Activated naive CD4-positive, alpha-beta T cell treated with anti-CD3 and anti-CD28 coated beads, Interleukin-2, amount 50 U/mL, for 72 hours (primary cell): ENCODE results near the gene CEP170B. TPM values are rescaled to one million over a fixed set of nuclear protein-coding genes. Genes with fewer than 3 reads are reported as not detected.

Experiments
- ATAC-seq, 2 donors: fragments of 150-1000 bp; cut with Tn5 transposase; 2 replicates each; pipeline ENCODE4 v1.10.0; 2021; ENCODE audit warnings: mild to moderate bottlenecking in 2 of 2, moderate library complexity in 2 of 2
- DNase-seq, 2 donors: peaks; one replicate each; pipeline ENCODE4 v3.0.0; 2021 to 2022; ENCODE audit warnings: low spot score in 2 of 2
- H3K27ac Mint-ChIP-seq, 2 donors: one replicate each; pipeline ENCODE4 v1.8.0; 2022; ENCODE audit warnings: mild to moderate bottlenecking in 2 of 2, mixed read lengths in 2 of 2
- H3K36me3 Mint-ChIP-seq, 2 donors: one replicate each; pipeline ENCODE4 v1.8.0; 2022; ENCODE audit warnings: mixed read lengths in 2 of 2
- H3K9me3 Mint-ChIP-seq, 2 donors: one replicate each; pipeline ENCODE4 v1.8.0; 2022; ENCODE audit warnings: mixed read lengths in 2 of 2
- total RNA-seq, 2 donors: library from RNA; stranded (reverse); gene quantifications; one replicate each; pipeline ENCODE4 v1.2.3, GENCODE V29; 2022

Gene CEP170B
- total RNA-seq, 2 donors from 2014 or later: 6.0 to 9.4 TPM

DNA sequence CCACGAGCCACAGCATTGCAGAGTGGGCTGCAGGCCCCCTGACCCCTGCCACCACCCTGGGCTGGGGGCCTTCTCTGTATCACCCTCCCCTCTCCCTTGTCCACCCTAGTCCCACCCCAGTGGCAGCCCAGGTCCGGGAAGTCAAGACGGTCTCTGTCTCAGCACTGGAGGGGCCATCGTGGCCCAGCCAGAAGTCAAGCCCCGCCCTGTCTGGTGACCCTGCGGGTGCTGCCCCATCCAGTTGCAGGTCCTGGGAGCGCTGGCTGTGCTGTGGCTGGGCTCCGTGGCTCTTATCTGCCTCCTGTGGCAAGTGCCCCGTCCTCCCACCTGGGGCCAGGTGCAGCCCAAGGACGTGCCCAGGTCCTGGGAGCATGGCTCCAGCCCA lies 62.4 kb downstream of the CEP170B start:
- no peak for DNase-seq
- Mint-ChIP-seq H3K36me3 (no peaks in the 10 kb centered on the region), H3K27ac (no peak overlapping the region), H3K9me3 (peaks cover 0 to 4% of the 10 kb centered on the region in 2 donors)
- no peak for ATAC-seq

GRCh38 chr14:104927901-104928300 lies 62.8 kb downstream of the CEP170B start:
- peaks cover 0 to 4% of the 10 kb centered on the region in 2 donors for H3K9me3 Mint-ChIP-seq
- ATAC-seq (no peak), DNase-seq (no peak)
- H3K27ac Mint-ChIP-seq: no peak overlapping the region
- no peaks in the 10 kb centered on the region for H3K36me3 Mint-ChIP-seq

GRCh38 chr14:104928391-104929133 lies 63.5 kb downstream of the CEP170B start:
- peaks cover 0 to 4% of the 10 kb centered on the region in 2 donors for H3K9me3 Mint-ChIP-seq
- DNase-seq: no peak
- no peak overlapping the region for H3K27ac Mint-ChIP-seq
- no peaks in the 10 kb centered on the region for H3K36me3 Mint-ChIP-seq
- no peak for ATAC-seq

DNA sequence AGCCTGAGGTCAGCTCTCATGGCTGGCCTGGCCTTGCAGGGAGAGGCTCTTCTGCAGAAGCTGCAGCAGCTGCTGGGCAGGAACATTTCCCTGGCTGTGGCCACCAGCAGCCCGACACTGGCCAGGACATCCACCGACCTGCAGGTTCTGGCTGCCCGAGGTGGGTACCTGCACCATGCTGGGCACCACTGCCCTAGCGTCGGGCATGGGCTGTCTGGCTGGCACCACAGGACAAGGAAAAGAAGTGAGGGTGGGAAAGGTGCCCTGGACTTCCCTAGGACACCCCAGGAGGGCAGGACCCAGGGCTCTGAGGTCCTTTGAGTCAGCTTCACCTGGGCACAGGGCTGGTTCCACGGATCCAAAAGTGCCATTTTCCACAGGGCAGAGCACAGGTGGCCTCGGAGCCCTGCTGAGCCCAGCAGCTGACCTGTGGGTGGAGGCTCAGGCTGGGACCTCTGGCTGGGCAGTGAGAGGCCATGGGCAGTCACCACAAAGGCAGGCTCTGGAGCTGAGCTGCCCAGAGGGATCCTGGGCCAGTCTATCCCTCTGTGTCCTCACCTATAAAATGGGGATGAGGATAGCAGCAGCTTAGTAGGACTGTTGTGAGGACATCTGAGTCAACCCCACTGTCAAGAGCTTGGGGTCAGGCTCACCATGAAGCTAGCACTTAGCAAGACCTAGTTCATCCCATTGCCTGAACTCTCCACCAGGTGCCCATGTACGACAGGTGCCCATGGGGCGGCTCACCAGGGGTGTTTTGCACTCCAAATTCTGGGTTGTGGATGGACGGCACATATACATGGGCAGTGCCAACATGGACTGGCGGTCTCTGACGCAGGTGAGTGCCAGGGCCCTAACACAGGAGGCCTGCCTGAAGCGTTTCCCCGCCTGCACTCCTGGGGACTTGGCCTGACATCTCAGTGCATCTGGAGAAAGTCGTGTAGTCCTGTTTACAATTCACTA lies 64.5 kb downstream of the CEP170B start:
- DNase-seq (no peak), ATAC-seq (no peak)
- Mint-ChIP-seq H3K36me3 (no peaks in the 10 kb centered on the region), H3K9me3 (no peaks in the 10 kb centered on the region), H3K27ac (no peak overlapping the region)

GRCh38 chr14:104930526-104931303 lies 65.6 kb downstream of the CEP170B start:
- Mint-ChIP-seq H3K9me3 (no peaks in the 10 kb centered on the region), H3K27ac (no peak overlapping the region), H3K36me3 (no peaks in the 10 kb centered on the region)
- ATAC-seq (no peak), DNase-seq (peak in 1 of 2 donors; percentile 57)

GRCh38 chr14:104931304-104931770 lies 66.3 kb downstream of the CEP170B start:
- ATAC-seq (no peak), DNase-seq (no peak)
- H3K9me3 Mint-ChIP-seq: no peaks in the 10 kb centered on the region
- no peaks in the 10 kb centered on the region for H3K36me3 Mint-ChIP-seq
- H3K27ac Mint-ChIP-seq: no peak overlapping the region

GRCh38 chr14:104931771-104932675 lies 67.0 kb downstream of the CEP170B start:
- DNase-seq (peak in 1 of 2 donors; percentile 53), ATAC-seq (no peak)
- no peaks in the 10 kb centered on the region for H3K36me3 Mint-ChIP-seq
- H3K9me3 Mint-ChIP-seq: no peaks in the 10 kb centered on the region
- H3K27ac Mint-ChIP-seq: no peak overlapping the region

DNA sequence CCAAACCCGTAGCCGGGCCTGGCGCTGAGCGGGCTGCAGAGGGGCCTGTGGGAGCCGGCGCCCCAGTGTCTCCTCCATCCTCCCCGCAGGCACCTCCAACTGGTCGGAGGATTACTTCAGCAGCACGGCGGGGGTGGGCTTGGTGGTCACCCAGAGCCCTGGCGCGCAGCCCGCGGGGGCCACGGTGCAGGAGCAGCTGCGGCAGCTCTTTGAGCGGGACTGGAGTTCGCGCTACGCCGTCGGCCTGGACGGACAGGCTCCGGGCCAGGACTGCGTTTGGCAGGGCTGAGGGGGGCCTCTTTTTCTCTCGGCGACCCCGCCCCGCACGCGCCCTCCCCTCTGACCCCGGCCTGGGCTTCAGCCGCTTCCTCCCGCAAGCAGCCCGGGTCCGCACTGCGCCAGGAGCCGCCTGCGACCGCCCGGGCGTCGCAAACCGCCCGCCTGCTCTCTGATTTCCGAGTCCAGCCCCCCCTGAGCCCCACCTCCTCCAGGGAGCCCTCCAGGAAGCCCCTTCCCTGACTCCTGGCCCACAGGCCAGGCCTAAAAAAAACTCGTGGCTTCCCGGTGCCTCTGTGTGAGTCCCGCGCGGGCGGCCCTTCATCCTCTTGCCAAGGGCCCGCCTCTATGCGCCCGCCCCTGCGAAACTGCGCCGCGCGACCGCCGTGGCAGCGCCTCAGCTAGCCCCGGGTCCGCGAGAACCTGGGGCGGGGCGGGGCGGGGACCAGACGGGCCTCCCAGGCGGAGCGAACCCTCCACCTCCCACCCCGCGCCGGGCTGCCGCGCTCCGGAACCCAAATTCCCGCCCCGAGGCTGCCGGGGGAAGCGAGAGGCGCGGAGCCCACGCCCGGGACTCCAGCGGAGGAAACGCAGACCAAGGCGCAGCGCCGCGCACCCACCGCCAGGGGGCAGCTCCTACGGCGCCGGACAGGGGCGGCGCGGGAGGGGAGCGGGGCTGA lies 67.9 kb downstream of the CEP170B start:
- no peaks in the 10 kb centered on the region for H3K36me3 Mint-ChIP-seq
- H3K27ac Mint-ChIP-seq: no peak overlapping the region
- no peaks in the 10 kb centered on the region for H3K9me3 Mint-ChIP-seq
- DNase-seq (peak; percentile 77 to 95), ATAC-seq (peak; percentile 88 to 92)

- no peak for ATAC-seq
- Mint-ChIP-seq H3K36me3 (no peaks in the 10 kb centered on the region), H3K9me3 (no peaks in the 10 kb centered on the region), H3K27ac (no peak overlapping the region)
- DNase-seq: peak in 1 of 2 donors; percentile 45
These were observed 69.0 kb downstream of the CEP170B start for GRCh38 chr14:104933746-104934733.

GRCh38 chr14:104935026-104935650 lies 70.1 kb downstream of the CEP170B start:
- H3K27ac Mint-ChIP-seq: no peak overlapping the region
- ATAC-seq (no peak), DNase-seq (peak in 1 of 2 donors; percentile 49)
- no peaks in the 10 kb centered on the region for H3K9me3 Mint-ChIP-seq
- no peaks in the 10 kb centered on the region for H3K36me3 Mint-ChIP-seq

DNA sequence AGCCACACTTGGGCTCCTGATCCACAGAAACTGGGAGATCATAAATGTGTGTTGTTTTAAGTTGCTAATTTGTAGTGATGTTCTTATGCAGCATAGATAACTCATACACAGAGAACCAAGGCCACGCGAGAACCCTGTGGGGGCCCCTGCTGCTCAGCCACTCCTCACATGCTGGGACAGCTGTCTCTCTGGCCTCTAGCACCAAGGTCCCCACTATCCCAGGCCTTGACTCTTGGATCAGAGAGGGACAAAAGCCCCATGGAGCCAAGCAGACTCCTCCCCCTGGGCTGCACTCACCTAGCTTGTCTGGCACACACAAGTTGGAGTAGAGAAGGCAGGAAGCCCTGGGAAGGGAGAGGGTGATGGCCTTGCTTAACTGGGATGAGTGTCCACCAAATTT lies 70.9 kb downstream of the CEP170B start:
- H3K9me3 Mint-ChIP-seq: no peaks in the 10 kb centered on the region
- ATAC-seq (no peak), DNase-seq (no peak)
- H3K27ac Mint-ChIP-seq: no peak overlapping the region
- no peaks in the 10 kb centered on the region for H3K36me3 Mint-ChIP-seq

GRCh38 chr14:104936361-104937155 lies 71.5 kb downstream of the CEP170B start:
- ATAC-seq: no peak
- peak in 1 of 2 donors; percentile 50 for DNase-seq
- no peaks in the 10 kb centered on the region for H3K36me3 Mint-ChIP-seq
- H3K27ac Mint-ChIP-seq: no peak overlapping the region
- H3K9me3 Mint-ChIP-seq: no peaks in the 10 kb centered on the region

DNA sequence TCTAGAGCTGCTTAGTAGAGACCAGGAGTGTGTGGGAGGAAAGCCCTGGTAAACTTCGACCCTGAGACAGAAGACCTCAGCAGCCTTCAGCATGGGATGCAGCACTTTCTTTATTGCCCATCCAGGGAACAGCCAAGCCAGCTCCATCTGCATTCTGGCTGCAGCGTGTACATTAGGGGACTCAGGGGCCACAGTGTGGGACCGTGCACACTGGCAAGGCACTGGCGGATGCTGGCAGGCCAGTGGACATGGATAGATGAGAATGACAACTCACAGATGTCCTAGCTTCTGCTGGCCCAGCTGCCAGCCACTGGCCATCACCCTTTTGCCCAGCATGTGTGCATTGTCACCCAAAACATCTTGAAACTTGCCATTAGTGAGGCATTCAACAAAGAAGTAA lies 72.1 kb downstream of the CEP170B start:
- ATAC-seq (no peak), DNase-seq (no peak)
- H3K27ac Mint-ChIP-seq: no peak overlapping the region
- no peaks in the 10 kb centered on the region for H3K36me3 Mint-ChIP-seq
- no peaks in the 10 kb centered on the region for H3K9me3 Mint-ChIP-seq
